GM19397 (cell line): Measurements from ENCODE around the gene LIPT1.
"Not testable (repeated sequence)": the region's sequence is repeated elsewhere in the genome, so short reads cannot be mapped to it uniquely, and the experiment has no call there.

Experiments used
- ATAC-seq: cut with Tn5 transposase; IDR thresholded peaks from one replicate; pipeline ENCODE4 v1.9.1; 2021; ENCODE audit warnings: mild to moderate bottlenecking, moderate library complexity; ENCODE audit not compliant: unreplicated experiment

The LIPT1 gene

DNA sequence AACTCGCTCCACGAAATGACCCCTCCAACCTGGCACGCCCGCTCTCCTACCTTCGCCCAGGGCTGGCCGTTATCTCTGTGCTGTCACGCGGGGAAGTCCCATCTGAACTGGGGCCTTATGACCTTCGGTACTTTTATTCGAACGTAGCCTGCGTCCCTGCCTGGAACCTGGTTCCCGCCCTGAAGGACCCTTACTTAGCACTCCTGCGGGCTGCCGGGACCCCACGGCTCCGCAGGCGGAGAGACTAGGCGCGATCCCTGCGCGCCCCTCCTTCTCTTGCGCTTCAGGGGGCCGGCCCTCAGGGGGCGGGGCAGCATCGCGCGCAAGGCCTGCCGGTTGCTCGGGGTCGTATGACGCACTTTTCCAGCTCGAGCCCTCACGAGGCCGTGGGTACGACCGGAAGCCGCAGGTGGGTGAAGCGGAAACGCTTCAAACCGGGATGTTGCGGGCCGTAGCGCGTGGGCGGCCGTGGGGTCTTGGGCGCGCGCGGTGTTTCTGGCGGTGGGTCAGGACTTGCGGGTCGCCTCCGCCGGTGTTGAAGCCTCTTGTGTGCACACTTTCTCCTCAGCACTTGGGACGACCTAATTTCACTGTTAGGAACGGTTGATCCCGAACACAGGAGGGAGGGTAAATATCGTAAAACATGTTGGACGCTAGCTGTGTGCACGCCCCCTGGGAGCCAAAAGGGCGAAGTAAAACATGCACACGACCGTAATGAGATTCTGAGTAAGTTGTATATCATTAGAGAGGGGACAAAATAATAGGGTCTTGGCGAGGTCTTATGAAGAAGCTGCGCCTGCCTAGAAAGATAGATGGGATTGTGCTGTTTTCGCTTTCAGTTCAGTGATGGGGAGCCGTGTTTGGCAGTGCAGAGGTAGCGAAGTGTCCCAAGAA, at the start of gene LIPT1, which contains the start of gene TSGA10:
Gene LIPT1, plus strand, starts transcription at position 325 of the 894 bp plus-strand sequence. CDS start 6,991 bp downstream, outside the sequence.
Gene TSGA10, minus strand, starts transcription at position 300 of the 894 bp plus-strand sequence. CDS start 45,503 bp downstream, outside the sequence.
- peak; percentile 98 for ATAC-seq

DNA sequence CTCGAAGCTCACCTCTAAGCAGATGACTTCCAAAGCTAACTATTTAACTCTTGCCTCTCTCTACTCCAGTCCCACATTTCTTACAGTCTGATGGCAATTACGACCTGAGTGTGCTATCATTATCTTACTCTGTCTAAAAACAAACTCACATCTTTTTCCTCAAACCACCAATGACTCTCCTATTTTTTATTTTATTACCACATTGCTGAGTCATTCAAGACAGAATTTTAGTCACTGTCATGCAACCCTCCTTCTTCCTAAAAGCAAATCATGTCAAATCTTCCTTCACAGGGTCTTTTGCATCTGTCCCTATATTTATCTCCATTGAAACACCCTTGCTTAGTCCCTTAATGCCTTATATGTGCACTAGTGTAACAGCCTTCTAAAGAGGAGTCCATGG, 47.9 kb upstream of the LIPT1 start:
- ATAC-seq, result no peak

DNA sequence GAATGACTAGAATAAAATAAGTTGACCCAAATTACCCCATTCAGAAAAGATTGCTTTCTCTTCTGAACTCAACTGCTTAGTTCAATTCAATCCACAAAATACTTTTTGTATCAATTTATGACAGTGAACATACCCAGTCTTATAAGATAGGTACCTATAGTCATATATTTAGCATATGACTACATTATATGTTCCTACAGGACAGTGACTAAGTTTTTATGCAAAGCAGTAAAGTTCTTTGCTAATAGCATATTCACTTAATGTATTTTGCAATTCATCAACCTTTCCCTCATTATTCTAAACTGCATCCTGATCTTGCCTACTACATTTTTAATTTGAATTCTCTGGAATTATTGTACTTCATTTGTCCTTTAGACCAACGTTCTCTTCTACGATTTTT, 43.5 kb upstream of the LIPT1 start:
- ATAC-seq, result no peak

DNA sequence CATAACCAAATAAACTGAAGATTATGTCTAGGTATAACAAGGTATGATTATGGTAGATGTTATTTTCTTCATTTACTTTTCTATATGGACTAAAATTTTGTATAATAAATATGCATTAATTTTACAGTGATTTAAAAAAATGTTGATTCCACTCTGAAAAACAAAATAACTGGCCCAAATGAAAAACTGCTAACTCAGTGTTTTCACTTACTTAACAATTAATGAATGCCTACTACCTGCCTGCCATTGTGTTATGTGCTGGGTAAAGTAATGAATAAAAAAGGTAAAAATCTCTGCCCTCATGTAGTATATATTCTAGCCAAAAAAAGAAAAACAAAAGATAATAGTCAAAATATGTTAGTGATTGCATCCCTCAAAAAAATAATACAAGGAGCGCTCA, 42.8 kb upstream of the LIPT1 start:
- ATAC-seq, result no peak

DNA sequence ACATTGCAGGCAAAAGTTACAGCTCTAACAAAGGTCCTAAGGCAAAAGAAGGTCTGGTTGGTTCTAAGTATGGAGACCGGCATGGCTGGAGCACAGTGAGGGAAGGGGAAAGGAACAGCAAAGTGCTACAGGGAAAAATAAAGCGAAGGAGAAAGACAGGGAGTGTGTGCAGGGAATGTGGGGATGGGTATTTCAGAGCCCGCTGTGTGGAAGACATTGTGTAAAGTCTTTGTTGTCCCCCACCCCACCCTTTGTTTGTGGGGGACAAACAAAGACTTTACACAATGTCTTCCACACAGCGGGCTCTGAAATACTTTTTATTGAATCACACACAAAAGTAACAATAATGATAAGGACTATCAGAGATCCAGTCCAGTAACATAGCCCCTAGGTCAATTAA, 42.1 kb upstream of the LIPT1 start:
- no peak for ATAC-seq

DNA sequence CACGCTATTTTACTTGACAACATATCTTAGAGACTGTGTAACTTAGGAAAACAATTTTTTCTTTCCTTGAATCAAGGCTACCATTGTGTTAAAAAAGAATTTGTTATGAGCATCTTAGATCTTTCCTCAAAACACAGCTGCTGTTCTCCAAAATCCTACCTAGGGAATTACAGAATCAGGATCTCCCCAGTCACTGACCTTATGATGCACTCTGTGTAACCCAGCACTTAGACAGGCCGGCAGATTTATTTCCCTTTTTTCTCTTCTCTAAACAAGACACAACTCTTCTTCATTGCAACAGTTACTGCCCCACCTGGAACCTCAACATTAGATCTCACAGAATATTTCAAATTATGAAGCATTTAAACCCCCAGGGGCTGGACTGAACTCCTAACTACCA, 26.8 kb upstream of the LIPT1 start:
- ATAC-seq, result no peak

DNA sequence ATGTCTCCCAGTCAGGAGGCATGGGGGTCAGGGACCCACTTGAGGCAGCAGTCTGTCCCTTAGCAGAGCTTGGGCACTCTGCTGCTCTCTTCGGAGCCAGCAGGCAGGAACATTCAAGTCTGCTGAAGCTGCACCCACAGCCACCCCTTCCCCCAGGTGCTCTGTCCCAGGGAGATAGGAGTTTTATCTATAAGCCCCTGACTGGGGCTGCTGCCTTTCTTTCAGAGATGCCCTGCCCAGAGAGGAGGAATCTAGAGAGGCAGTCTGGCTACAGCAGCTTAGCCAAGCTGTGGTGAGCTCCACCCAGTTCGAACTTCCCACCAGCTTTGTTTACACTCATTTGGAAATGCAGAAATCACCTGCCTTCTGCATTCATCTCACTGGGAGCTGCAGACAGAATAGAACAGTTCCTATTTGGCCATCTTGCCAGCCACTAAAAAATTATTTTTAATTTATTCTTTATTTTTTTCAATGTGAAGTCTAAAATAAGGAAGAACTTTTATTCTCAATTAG, 19.7 kb upstream of the LIPT1 start:
- not testable (repeated sequence) for ATAC-seq

DNA sequence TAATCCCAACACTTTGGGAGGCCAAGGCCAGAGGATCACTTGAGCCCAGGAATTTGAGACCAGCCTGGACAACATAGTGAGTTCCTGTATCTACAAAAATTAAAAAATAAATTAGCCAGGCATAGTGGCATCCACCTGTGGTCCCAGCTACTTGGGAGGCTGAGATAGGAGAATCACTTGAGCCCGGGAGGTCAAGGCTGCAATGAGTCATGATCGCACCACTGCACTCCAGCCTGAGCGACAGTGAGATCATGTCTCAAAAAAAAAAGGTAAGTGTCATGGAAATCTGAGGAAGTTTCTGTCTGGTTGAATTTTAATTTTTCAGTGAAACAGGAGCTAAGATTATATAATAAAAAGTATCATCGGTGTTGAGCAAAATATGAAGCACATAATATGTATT, 15.8 kb upstream of the LIPT1 start:
- ATAC-seq, result no peak

DNA sequence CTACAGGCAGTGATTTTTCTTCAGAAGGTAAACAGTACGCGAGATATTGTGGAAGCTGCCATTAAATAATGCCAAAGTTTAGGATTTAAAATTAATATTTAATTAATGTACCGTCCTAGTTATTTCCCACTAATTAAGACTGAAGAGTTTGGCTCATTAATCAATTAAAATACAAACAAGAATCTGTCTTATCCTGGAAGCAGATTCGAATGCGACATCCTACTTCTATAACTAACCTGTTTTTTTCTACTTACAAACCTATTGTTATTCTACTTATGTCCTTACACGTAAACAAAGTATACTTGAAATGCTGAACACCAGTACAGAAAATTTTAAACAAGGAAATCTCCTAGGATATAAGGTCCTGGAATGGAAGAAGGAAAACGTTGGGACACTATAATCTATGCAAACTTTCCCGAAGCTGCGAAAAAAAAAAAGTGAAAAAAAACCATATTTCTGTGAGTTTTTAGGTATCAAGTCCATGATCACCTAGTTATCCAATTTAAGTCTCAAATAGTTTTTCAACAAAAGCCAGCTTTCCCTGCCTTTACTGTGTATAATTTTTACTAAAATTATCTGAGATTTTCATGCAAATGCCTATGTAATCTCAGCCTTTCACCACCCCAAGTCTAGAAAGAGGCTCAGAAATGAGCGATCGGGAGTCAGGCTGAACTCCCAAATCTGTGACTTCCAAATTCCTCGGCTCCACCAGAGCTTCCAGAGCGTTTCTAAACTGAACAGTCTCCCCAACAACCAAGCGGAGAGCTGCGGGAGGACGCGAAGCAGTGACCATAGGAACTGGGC, 14.5 kb upstream of the LIPT1 start:
- ATAC-seq, result no peak

DNA sequence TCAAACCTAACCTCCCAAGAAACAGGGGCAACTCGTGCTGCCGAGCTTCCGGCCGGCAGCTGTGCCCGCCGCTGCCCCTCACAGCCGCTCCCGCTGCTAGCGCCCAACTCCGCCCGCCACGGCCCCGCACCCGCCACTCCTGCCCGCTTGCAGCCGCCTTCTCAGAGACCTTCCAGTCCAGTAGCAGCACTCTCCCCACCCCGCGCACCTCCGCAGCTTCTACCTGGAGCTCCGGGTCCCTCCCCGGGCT, 14.0 kb upstream of the LIPT1 start:
- ATAC-seq, result peak; percentile 36

DNA sequence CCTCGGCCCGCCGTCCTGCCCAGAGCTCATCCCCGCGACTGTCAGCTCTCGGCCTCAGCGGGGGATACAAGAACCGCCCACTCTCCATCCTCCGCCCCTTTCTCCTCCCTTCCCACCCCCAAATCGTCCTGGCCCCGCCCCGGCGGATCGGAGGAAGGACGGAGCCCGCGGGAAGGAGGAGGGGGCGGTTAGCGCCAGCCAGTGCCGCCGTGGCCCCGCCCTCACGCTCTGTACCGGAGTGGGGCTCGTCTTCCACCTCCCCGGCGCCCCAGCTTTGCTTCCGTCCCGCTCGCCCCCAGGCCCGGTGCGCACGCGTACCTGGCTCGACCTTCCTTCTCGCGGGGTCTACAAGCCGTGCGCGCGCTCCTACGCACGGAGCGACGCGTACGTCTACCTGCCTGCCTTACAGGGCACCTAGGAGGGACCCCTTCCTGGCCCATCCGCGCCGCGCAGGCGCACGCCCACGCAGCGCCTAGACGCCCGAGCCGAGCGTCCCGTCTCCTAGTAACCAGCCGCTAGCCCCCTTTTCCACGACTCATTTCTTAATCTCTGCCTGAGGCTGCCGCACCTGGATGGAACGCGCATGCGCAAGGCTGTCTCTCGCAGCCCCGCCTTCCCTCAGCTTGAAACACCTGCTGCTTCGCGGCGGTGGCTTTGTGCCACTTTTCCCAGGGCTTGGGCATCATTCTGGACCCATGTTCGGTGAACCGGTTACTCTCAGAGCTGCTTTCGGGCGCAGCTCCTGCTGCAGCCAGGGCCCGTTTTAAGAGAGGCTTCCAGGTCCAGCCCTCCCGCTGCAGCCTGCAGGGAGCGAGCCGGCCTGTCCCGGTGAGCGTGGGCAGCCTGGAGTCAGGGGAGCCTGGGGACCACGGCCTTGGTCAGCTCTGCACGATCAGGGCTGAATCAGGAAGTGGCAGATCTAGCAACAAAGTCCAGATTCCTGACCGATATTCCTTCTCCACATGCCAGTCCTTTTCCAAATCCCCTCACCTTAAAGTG, 13.4 kb upstream of the LIPT1 start, which contains the start of gene C2orf15:
Gene C2orf15, plus strand, starts transcription at position 598 of the 999 bp plus-strand sequence. CDS start 8,852 bp downstream, outside the sequence.
- peak; percentile 91 for ATAC-seq

DNA sequence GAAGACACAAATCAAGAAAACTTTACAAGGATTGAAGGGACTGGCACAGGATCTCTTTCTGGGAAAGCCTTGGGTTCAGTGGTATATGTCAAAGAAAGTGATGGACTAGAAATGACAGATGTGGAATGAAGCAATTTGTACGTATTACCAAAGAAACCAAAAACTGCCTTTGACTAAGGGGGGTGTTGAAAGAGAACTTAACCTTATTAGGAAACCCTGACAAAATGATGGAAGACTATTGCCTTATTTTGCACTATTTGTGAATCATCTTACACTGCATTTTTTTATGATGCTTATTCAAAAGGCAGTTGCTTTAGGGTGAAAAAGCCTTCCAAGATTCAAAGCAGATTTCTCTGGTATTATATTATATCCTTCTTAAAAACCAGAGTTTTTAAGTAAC, 4.1 kb upstream of the LIPT1 start:
- ATAC-seq, result no peak

DNA sequence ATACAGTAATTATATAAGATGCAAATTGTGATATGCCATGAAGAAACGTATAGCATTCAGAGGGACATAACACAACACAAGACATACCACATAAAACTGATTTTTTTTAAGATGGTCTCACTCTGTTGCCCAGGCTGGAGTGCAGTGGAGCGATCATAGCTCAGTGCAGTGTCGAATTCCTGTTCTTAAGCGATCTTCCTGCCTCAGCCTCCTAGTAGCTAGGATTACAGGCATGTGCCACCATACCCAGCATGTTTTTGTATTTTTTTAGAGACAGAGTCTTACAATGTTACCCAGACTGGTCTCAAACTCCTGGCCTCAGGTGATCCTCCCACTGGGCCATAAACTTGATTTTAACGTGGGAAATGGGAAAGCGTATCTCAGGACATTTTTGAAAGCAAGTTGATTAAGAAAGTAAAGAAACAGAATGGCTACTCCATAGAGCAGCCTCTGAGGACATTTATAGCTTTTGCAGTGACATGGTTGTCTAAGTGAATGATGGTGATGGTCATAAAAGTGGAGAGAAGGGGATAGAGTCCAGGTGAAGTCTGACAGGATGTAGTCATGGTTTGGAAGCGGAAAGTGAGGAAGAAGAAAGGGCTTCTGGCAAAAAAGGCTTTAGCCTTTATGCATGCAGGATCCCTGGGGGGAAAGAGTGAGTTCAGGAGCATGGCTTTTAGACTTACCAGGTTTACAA, 2.4 kb upstream of the LIPT1 start:
- ATAC-seq, result no peak

DNA sequence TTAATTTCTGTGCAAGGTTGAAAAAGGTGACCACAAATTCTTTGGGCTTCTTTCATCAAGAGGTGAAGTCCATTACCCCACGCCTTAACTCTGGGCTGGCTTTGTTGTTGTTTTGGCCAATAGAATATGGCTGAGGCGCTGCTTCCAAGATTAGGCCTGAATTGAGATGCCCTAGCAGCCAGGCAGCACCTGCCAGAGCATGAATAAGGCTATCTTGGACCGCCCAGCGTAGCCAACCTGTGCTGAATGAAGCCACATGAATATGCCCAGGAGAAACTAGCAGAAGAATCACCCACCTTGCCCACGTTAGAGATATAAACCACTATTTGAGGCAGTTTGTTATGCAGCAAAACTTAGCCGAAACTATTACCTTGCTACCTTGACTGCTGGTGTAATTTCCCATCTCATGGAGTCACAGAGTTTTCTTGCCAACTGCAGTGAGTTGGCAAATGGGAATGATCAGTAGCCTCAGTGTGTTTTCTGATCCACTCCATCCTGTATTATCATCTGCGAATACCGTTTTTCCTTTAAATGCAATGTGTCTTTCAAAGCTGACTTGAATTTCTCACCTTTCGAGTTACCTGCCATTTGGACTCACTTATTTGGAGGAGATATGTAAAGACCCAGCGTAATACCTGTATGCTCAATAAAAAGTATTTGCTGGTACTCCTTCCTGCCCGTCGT, 704 bp upstream of the LIPT1 start:
- ATAC-seq, result no peak

DNA sequence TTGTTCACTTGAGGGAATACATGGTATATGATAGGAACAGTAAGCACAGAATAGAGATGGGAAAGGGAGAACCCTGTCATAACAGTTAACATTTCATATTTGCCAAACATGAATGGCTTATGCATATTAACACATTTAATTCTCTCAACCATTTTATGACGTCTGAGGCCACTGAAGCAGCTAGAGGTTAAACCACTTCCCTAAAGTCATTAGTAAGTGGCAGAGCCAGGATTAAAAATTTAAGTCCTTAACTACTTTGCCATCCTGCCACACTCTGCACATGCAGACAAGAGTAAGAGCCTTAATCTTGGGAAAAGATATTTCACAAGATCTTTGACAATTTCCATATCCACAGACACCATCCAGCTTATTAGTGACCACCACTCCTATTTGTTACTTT, 2.1 kb downstream of the LIPT1 start:
- no peak for ATAC-seq

DNA sequence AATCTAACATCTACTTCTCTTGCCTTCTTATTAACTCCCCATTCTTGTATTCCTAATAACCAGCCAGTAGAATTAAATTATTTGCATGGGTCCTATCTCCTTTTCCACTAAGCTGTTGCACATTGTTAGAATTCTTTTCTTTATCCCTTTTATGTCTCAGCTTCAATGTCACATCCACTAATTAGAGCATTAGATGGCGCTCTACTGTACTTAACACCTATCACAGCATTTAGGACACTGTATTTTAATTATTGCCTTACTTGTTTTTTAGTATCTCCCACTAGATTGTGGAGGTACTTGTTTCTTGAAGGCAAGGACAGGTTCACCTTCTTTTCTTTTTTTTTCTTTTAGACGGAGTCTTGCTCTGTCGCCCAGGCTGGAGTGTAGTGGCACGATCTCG, 3.8 kb downstream of the LIPT1 start:
- ATAC-seq, result no peak

DNA sequence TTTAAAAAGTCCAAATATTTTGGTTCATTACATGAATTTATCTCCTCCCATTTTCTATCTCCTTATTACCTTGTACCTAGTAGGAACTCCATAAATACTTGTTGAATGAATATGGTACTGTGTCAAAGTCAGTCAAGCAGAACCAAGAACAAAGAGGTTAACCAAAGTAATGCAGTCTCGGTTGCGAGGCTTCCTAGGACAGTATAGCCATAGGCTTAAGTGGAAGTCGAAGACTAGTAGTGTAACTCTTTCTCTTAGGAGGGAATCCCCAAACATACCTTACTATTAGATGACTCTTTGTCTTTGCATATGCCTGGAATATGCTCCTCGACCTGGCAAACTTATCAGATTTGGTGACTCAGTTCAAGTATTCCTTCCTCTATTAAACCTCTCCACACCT, 4.8 kb downstream of the LIPT1 start:
- ATAC-seq, result no peak

DNA sequence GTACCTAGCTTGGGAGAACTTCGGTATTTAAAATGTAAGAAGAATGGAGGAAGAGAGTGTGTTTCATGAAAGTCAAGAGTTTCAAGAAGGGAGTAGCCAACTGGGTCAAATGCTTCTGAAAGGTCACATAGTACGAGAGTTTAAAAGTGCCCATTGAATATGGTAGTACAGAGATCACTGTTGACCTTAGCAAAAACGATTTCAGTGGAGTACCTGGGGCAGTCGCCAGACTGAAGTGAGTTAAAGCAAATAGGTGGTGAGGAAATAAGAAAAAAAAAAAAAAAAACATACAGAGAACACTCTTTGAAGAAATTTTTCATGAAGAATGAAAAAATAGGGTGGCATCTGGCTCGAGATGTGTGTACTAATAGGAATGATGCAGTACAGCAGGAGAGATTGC, 11.5 kb downstream of the LIPT1 start:
- no peak for ATAC-seq

DNA sequence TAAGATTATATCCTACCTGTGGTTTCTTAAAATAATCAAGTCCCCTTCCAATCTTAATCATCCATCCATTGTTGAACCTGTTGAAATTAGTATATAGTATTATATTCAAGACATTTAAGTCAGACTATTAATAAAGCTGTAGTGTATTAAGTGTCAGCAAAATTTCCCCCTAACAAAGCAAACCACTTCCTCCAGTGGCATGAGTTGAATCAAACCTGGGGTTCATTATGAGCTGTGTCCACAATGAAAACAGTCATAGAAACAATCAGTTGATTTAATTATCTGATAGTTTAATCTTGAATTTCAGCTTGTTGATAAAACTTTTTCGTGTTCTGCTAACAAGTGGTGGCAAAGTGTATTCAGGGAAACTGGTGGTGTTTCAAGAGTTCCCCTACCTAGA, 14.8 kb downstream of the LIPT1 start:
- ATAC-seq, result no peak
